NCI-H510A treated with DMSO at 0.1 percent for 48 hours (cell line): ENCODE data around the gene GAL3ST3.
"Not testable (repeated sequence)": the region's sequence is repeated elsewhere in the genome, so short reads cannot be mapped to it uniquely, and the experiment has no call there.

Experiments
- DNase-seq: peaks from one replicate; lab custom pipeline; 2025; lab: John Stamatoyannopoulos, UW

Gene GAL3ST3

GRCh38 chr11:66044757-66045156, 4.2 kb downstream of the GAL3ST3 start:
- no peak for DNase-seq

GRCh38 chr11:66042996-66043906, 5.7 kb downstream of the GAL3ST3 start:
- DNase-seq, result no peak

GRCh38 chr11:66042227-66042995, 6.5 kb downstream of the GAL3ST3 start:
- DNase-seq, result no peak

GRCh38 chr11:66039765-66040164, 9.2 kb downstream of the GAL3ST3 start:
- DNase-seq, result no peak

- no peak for DNase-seq
Observed at GRCh38 chr11:66037327-66037726, 11.6 kb downstream of the GAL3ST3 start.

GRCh38 chr11:66036334-66036710, 12.6 kb downstream of the GAL3ST3 start:
- DNase-seq, result no peak

GRCh38 chr11:66035653-66036333, 13.2 kb downstream of the GAL3ST3 start:
- no peak for DNase-seq

GRCh38 chr11:66032957-66033735, 15.8 kb downstream of the GAL3ST3 start:
- DNase-seq, result no peak

GRCh38 chr11:66026017-66026529, 22.9 kb downstream of the GAL3ST3 start, which contains the start of gene CATSPER1:
TSS of gene CATSPER1 (minus strand) at chr11:66026479. CDS start at chr11:66026379, 100 bp downstream.
- DNase-seq, result no peak

- DNase-seq, result not testable (repeated sequence)
Observed at GRCh38 chr11:66023186-66023440, 25.8 kb downstream of the GAL3ST3 start.

GRCh38 chr11:66022401-66023185, 26.4 kb downstream of the GAL3ST3 start:
- peak; percentile 65 for DNase-seq

- no peak for DNase-seq
Observed at GRCh38 chr11:66020618-66021357, 28.2 kb downstream of the GAL3ST3 start.

GRCh38 chr11:66020212-66020611, 28.7 kb downstream of the GAL3ST3 start:
- DNase-seq, result no peak

- no peak for DNase-seq
Observed at GRCh38 chr11:66017321-66017720, 31.6 kb downstream of the GAL3ST3 start.

GRCh38 chr11:66016793-66017177, 32.2 kb downstream of the GAL3ST3 start:
- DNase-seq, result no peak

GRCh38 chr11:66015936-66016792, 32.8 kb downstream of the GAL3ST3 start:
- DNase-seq, result no peak

- no peak for DNase-seq
Observed at GRCh38 chr11:66015454-66015881, 33.5 kb downstream of the GAL3ST3 start.

- DNase-seq, result no peak
Observed at GRCh38 chr11:66014804-66015453, 34.0 kb downstream of the GAL3ST3 start.

GRCh38 chr11:66013762-66014100, 35.2 kb downstream of the GAL3ST3 start:
- no peak for DNase-seq
